Gastrocnemius medialis (tissue), 4 donors: ENCODE data around the gene PRRG4. TPM values are rescaled to one million over a fixed set of nuclear protein-coding genes. Genes with fewer than 3 reads are reported as not detected.

Source experiments
- ATAC-seq, 2 donors: fragments of 150-250 bp; one replicate each; pipeline ENCODE4 v1.9.1; 2016
- DNase-seq, 2 donors: peaks; one replicate each; pipeline ENCODE4 v3.0.0-alpha.2; 2019
- H3K27ac ChIP-seq, 4 donors: fragments of 200-600 bp; sonication (generic); 1 replicate in 1 of 4; 2 replicates in 3 of 4; pipeline ENCODE4 v1.5.1; 2016 to 2018; ENCODE audit warnings: mild to moderate bottlenecking in 2 of 4, moderate library complexity in 1 of 4
- H3K27me3 ChIP-seq, 3 donors: fragments of 200-600 bp; sonication (generic) in 2 of 3; 1 replicate in 1 of 3; 2 replicates in 2 of 3; pipeline versions ENCODE4 v1.5.1 to v1.6.0; 2016 to 2019; ENCODE audit warnings: mild to moderate bottlenecking in 1 of 3, moderate library complexity in 1 of 3
- H3K36me3 ChIP-seq, 2 donors: fragments of 200-600 bp; sonication (generic) in 1 of 2; one replicate each; pipeline ENCODE4 v1.5.1; 2017 to 2018
- H3K4me1 ChIP-seq, 2 donors: fragments of 200-600 bp; sonication (generic) in 1 of 2; one replicate each; pipeline ENCODE4 v1.5.1; 2016 to 2017; ENCODE audit warnings: mild to moderate bottlenecking in 2 of 2
- H3K4me3 ChIP-seq, 4 donors: fragments of 200-600 bp; sonication (generic) in 3 of 4; 1 replicate in 1 of 4; 2 replicates in 3 of 4; pipeline ENCODE4 v1.5.1; 2016 to 2019; ENCODE audit warnings: mild to moderate bottlenecking in 2 of 4
- H3K9me3 ChIP-seq, 3 donors: fragments of 200-600 bp; sonication (generic) in 2 of 3; 1 replicate in 1 of 3; 2 replicates in 2 of 3; pipeline ENCODE4 v1.5.1; 2016 to 2019
- POLR2A ChIP-seq, 2 donors: fragments of 450-650 bp; IDR thresholded peaks; one replicate each; pipeline ENCODE4 v1.6.1; 2017; ENCODE audit warnings: antibody characterized with exemption in 2 of 2, mild to moderate bottlenecking in 2 of 2, moderate library complexity in 2 of 2
- in situ Hi-C, 4 donors: fragments of 200-750 bp; cut with MboI; loops; one replicate each; pipeline versions ENCODE4 v1.15.0 to v1.8.0; 2017; ENCODE audit warnings: low sequenced_read_pairs in 4 of 4
- intact Hi-C: fragments of 100-400 bp; cut with DNase I; formaldehyde crosslinking; loops from one replicate; pipeline ENCODE4 v1.15.1; 2023; ENCODE audit warnings: low total_unique reads
- total RNA-seq, 4 donors: library from RNA; depleted of rRNA; stranded (reverse); fragments of >200 nt; gene quantifications; one replicate each; pipeline versions ENCODE4 v1.1.0 to v1.2.3, GENCODE V29; 2016
- TF ChIP-seq, protein P1 (sequence below), 5 experiments: fragments of 450-650 bp in 3 of 5; fragments of 200-600 bp in 2 of 5; sonication (generic) in 2 of 5; IDR thresholded peaks in 4 of 5; conservative IDR thresholded peaks in 1 of 5; 1 replicate in 4 of 5; 2 replicates in 1 of 5; pipeline ENCODE4 v1.5.1; 2016 to 2019; ENCODE audit warnings: antibody characterized with exemption in 5 of 5, mild to moderate bottlenecking in 3 of 5, moderate library complexity in 3 of 5

Gene PRRG4
- total RNA-seq, 4 donors from 2014 or later: 0.46 to 1.8 (median 0.75) TPM

DNA sequence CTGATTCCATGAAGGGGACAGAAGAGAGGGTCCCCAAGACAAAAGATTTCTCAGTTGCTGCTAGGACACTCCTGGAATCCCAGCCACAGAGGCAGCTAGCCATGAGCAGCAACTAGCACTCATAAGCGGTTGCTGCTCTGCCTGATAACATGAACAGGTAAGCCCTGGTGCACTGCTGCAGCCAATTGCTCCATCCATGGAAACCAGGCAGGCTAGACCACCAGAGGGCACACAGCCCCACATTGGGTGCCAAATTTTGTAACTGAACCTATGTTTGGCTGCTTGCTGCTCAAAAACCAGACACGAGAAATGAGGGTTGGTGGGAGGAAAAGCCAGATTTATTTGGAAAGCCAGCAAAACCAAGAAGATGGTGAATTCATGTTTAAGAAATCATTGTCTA is 40.9 kb downstream of the PRRG4 start:
- no peaks in the 10 kb centered on the region for H3K9me3 ChIP-seq
- H3K4me3 ChIP-seq: no peak overlapping the region
- DNase-seq (no peak), ATAC-seq (no peak)
- no peaks in the 10 kb centered on the region for H3K4me1 ChIP-seq
- H3K27me3 ChIP-seq: no peaks in the 10 kb centered on the region
- intact Hi-C loops: no loop called here
- H3K36me3 ChIP-seq: no peaks in the 10 kb centered on the region
- in situ Hi-C loops: no loop called here
- H3K27ac ChIP-seq: no peak overlapping the region
- TF ChIP-seq POLR2A (IDR thresholded peaks at IDR 0.05): no peak
- TF ChIP-seq, protein P1, sequence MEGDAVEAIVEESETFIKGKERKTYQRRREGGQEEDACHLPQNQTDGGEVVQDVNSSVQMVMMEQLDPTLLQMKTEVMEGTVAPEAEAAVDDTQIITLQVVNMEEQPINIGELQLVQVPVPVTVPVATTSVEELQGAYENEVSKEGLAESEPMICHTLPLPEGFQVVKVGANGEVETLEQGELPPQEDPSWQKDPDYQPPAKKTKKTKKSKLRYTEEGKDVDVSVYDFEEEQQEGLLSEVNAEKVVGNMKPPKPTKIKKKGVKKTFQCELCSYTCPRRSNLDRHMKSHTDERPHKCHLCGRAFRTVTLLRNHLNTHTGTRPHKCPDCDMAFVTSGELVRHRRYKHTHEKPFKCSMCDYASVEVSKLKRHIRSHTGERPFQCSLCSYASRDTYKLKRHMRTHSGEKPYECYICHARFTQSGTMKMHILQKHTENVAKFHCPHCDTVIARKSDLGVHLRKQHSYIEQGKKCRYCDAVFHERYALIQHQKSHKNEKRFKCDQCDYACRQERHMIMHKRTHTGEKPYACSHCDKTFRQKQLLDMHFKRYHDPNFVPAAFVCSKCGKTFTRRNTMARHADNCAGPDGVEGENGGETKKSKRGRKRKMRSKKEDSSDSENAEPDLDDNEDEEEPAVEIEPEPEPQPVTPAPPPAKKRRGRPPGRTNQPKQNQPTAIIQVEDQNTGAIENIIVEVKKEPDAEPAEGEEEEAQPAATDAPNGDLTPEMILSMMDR (IDR thresholded peaks at IDR 0.05 in 4 of 5, conservative IDR thresholded peaks at IDR 0.05 in 1 of 5): peak in 1 of 5 experiments; percentile 41

DNA sequence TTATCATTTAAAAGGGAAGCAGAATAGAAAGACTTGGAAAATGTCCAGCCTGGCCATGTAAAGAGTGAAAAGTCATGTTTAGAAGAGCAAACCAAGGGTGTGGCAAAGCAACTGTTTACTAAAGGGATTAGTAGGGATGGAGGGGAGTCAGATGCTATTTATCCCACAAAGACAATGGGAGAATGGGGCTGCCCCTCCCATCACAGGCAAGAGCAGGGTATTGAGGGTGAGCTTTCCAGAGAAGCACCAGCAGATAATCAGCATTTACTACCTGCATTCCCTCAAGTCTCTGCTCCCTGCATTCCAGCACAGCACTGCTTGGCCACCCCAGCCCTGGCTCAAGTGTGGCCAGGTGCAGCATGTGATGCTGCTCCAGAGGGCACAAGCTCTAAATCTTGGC is 44.4 kb downstream of the PRRG4 start:
- in situ Hi-C loops: no loop called here
- Histone ChIP-seq H3K27ac (no peak overlapping the region), H3K27me3 (peaks cover 0 to 2% (median 0%) of the 10 kb centered on the region in 3 donors), H3K36me3 (no peaks in the 10 kb centered on the region), H3K4me1 (no peaks in the 10 kb centered on the region), H3K4me3 (no peak overlapping the region), H3K9me3 (no peaks in the 10 kb centered on the region)
- ATAC-seq: no peak
- DNase-seq: no peak
- TF ChIP-seq, protein P1 (IDR thresholded peaks at IDR 0.05 in 4 of 5, conservative IDR thresholded peaks at IDR 0.05 in 1 of 5): no peak
- TF ChIP-seq POLR2A (IDR thresholded peaks at IDR 0.05): no peak
- intact Hi-C loops: no loop called here

DNA sequence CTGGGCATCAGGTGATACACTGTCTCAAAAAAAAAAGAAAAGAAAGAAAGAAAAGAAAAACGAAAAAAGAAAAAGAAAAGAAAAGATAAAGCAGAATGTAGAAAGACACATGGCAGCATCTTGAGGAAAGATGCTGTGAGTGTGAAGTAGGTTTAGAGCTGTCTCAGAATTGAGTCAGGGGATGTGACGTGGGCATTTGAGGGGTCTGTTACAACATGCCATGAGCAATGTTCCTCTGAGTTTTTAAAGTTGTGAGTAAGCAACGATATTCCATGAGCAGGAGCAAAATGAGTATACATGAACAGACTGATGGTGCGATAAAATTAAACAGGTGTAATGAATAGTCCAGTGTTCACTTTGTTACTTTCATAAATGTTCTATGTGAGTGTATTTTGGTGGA is 51.6 kb downstream of the PRRG4 start:
- no peaks in the 10 kb centered on the region for H3K36me3 ChIP-seq
- H3K9me3 ChIP-seq: no peaks in the 10 kb centered on the region
- intact Hi-C loops: no loop called here
- in situ Hi-C loops: loop anchor here in 1 of 4 donors (25.0 kb wide), 1 partner anchor 294 kb away; the partner anchor contains the start of gene EIF3M
- H3K4me3 ChIP-seq: no peak overlapping the region
- no peak for TF ChIP-seq POLR2A (IDR thresholded peaks at IDR 0.05)
- TF ChIP-seq, protein P1 (IDR thresholded peaks at IDR 0.05 in 4 of 5, conservative IDR thresholded peaks at IDR 0.05 in 1 of 5): no peak
- ATAC-seq (no peak), DNase-seq (no peak)
- H3K27ac ChIP-seq: no peak overlapping the region
- no peaks in the 10 kb centered on the region for H3K4me1 ChIP-seq
- H3K27me3 ChIP-seq: peaks cover 0 to 3% (median 0%) of the 10 kb centered on the region in 3 donors

DNA sequence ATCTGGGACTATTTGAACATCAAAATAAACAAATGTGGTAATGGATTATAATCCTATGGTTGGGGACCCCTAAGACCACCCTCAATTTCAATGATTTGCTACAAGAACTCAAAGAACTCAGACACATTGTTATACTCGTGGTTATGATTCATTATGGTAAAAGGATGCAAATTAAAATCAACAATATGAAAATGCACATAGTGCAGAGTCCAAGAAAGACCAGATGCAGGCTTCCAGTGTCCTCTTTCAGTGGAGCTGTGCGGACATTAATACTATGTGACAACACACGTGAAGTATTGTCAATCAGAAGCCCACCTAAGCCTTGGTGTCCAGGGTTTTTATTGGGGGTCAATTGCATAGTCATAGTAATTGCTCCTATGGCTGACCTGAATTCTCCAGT is 53.7 kb downstream of the PRRG4 start:
- no peaks in the 10 kb centered on the region for H3K36me3 ChIP-seq
- ATAC-seq (no peak), DNase-seq (no peak)
- H3K9me3 ChIP-seq: no peaks in the 10 kb centered on the region
- H3K27me3 ChIP-seq: peaks cover 0 to 3% (median 0%) of the 10 kb centered on the region in 3 donors
- H3K27ac ChIP-seq: no peak overlapping the region
- intact Hi-C loops: no loop called here
- H3K4me3 ChIP-seq: no peak overlapping the region
- TF ChIP-seq, protein P1 (IDR thresholded peaks at IDR 0.05 in 4 of 5, conservative IDR thresholded peaks at IDR 0.05 in 1 of 5): no peak
- no peak for TF ChIP-seq POLR2A (IDR thresholded peaks at IDR 0.05)
- H3K4me1 ChIP-seq: no peaks in the 10 kb centered on the region
- in situ Hi-C loops: loop anchor here in 1 of 4 donors (25.0 kb wide), 1 partner anchor 296 kb away; the partner anchor contains the start of gene EIF3M

DNA sequence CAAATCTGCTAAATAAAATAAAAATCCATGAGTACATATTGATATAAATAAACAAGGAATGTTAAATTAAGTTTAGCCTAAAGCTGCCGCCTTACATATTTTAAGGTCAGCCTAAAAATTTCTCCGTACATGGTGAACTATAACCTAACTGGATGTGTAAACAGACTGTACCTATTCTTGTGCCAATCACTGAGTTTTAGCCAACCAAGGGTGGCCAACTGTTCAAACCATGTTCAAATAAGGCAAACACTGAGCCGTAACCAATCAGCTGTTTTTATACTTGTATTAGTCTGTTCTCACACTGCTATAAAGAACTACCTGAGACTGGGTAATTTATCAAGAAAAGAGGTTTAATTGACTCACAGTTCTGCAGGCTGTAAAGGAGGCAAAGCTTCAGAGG is 54.3 kb downstream of the PRRG4 start:
- ATAC-seq (no peak), DNase-seq (no peak)
- intact Hi-C loops (no loop called here), in situ Hi-C loops (loop anchor here in 1 of 4 donors (25.0 kb wide), 1 partner anchor 297 kb away; the partner anchor contains the start of gene EIF3M)
- no peaks in the 10 kb centered on the region for H3K9me3 ChIP-seq
- H3K4me3 ChIP-seq: no peak overlapping the region
- TF ChIP-seq, protein P1 (IDR thresholded peaks at IDR 0.05 in 4 of 5, conservative IDR thresholded peaks at IDR 0.05 in 1 of 5): no peak
- no peak for TF ChIP-seq POLR2A (IDR thresholded peaks at IDR 0.05)
- H3K4me1 ChIP-seq: no peaks in the 10 kb centered on the region
- H3K27ac ChIP-seq: no peak overlapping the region
- peaks cover 0 to 2% (median 0%) of the 10 kb centered on the region in 3 donors for H3K27me3 ChIP-seq
- H3K36me3 ChIP-seq: no peaks in the 10 kb centered on the region
